Activated CD8-positive, alpha-beta memory T cell treated with anti-CD3 and anti-CD28 coated beads, Interleukin-2, amount 50 U/mL, for 24 hours (primary cell): ENCODE data around the gene C12orf75.

Source experiments
- DNase-seq: peaks from one replicate; pipeline ENCODE4 v3.0.0-alpha.2; 2020; ENCODE audit errors: extremely low read depth

Gene C12orf75

GRCh38 chr12:105417732-105418131 is 87.2 kb downstream of the C12orf75 start:
- DNase-seq, result no peak

GRCh38 chr12:105418229-105418628 is 87.7 kb downstream of the C12orf75 start:
- no peak for DNase-seq

- DNase-seq, result no peak
Observed at GRCh38 chr12:105418821-105419291, 88.4 kb downstream of the C12orf75 start.

- DNase-seq, result no peak
Observed at GRCh38 chr12:105419606-105420005, 89.1 kb downstream of the C12orf75 start.

GRCh38 chr12:105420046-105420445 is 89.6 kb downstream of the C12orf75 start:
- no peak for DNase-seq

GRCh38 chr12:105420659-105421240 is 90.3 kb downstream of the C12orf75 start:
- peak; percentile 13 for DNase-seq
